Astrocyte (in vitro differentiated cells and primary cell): ENCODE measurements around the gene TRIO. TPM values are rescaled to one million over a fixed set of nuclear protein-coding genes. Genes with fewer than 3 reads are reported as not detected.

ENCODE experiments used
- DNase-seq: peaks from one replicate; pipeline ENCODE4 v3.0.0-alpha.2; 2010; ENCODE audit warnings: low read depth
- FAIRE-seq: peaks from 2 replicates; lab custom pipeline; 2011; peaks lifted over from hg19 to GRCh38; lab: Jason Lieb, UNC
- H2AFZ ChIP-seq: 2 replicates; pipeline ENCODE4 v1.6.0; 2012; ENCODE audit warnings: low read depth, low read length, inconsistent platforms
- H3K27ac ChIP-seq: 2 replicates; pipeline ENCODE4 v1.5.1; 2011; ENCODE audit warnings: low read depth, low read length, inconsistent platforms
- H3K27me3 ChIP-seq: 2 replicates; pipeline ENCODE4 v1.6.0; 2011; ENCODE audit warnings: low read length, inconsistent platforms; ENCODE audit not compliant: insufficient read depth
- H3K36me3 ChIP-seq: 2 replicates; pipeline ENCODE4 v1.5.1; 2011; ENCODE audit warnings: low read length, inconsistent platforms; ENCODE audit not compliant: insufficient read depth
- H3K4me1 ChIP-seq: 2 replicates; pipeline ENCODE4 v1.5.1; 2011; ENCODE audit warnings: low read length, inconsistent platforms; ENCODE audit not compliant: insufficient read depth
- H3K4me2 ChIP-seq: 2 replicates; pipeline ENCODE4 v1.6.0; 2012; ENCODE audit warnings: low read length, inconsistent platforms
- H3K4me3 ChIP-seq: 2 replicates; pipeline ENCODE4 v1.5.1; 2011; ENCODE audit warnings: low read depth, mild to moderate bottlenecking, low read length, inconsistent platforms; ENCODE audit not compliant: insufficient read depth
- H3K79me2 ChIP-seq: 2 replicates; pipeline ENCODE4 v1.6.0; 2012; ENCODE audit warnings: mild to moderate bottlenecking, low read length, inconsistent platforms; ENCODE audit not compliant: insufficient read depth
- H3K9ac ChIP-seq: 2 replicates; pipeline ENCODE4 v1.6.0; 2012; ENCODE audit warnings: mild to moderate bottlenecking, low read length, inconsistent platforms
- H3K9me3 ChIP-seq: 2 replicates; pipeline ENCODE4 v1.5.1; 2012; ENCODE audit warnings: low read depth, mild to moderate bottlenecking, low read length, inconsistent platforms; ENCODE audit not compliant: insufficient read depth
- H4K20me1 ChIP-seq: 2 replicates; pipeline ENCODE4 v1.6.0; 2012; ENCODE audit warnings: low read length, inconsistent platforms; ENCODE audit not compliant: insufficient read depth
- H3K27ac Mint-ChIP-seq: one replicate; pipeline ENCODE4 v1.8.0; 2021; ENCODE audit warnings: mild to moderate bottlenecking, mixed read lengths; ENCODE audit not compliant: unreplicated experiment
- H3K27me3 Mint-ChIP-seq: one replicate; pipeline ENCODE4 v1.8.0; 2021; ENCODE audit warnings: low read depth, mixed read lengths; ENCODE audit not compliant: unreplicated experiment
- H3K36me3 Mint-ChIP-seq: one replicate; pipeline ENCODE4 v1.8.0; 2021; ENCODE audit warnings: low read depth, mixed read lengths; ENCODE audit not compliant: unreplicated experiment
- H3K4me1 Mint-ChIP-seq: one replicate; pipeline ENCODE4 v1.8.0; 2021; ENCODE audit warnings: low read depth, mixed read lengths; ENCODE audit not compliant: unreplicated experiment
- H3K4me3 Mint-ChIP-seq: one replicate; pipeline ENCODE4 v1.8.0; 2021; ENCODE audit warnings: mild to moderate bottlenecking, moderate library complexity, mixed read lengths; ENCODE audit not compliant: unreplicated experiment
- H3K9me3 Mint-ChIP-seq: one replicate; pipeline ENCODE4 v1.8.0; 2021; ENCODE audit warnings: mild to moderate bottlenecking, mixed read lengths; ENCODE audit not compliant: unreplicated experiment
- EZH2 ChIP-seq: IDR thresholded peaks from 2 replicates; pipeline ENCODE4 v1.6.1; 2012; ENCODE audit warnings: mild to moderate bottlenecking, low read length, inconsistent platforms; ENCODE audit not compliant: insufficient read depth
- total RNA-seq: library from RNA; stranded (reverse); gene quantifications from 2 replicates; pipeline ENCODE4 v1.2.1, GENCODE V29; 2021
- TF ChIP-seq, protein P1 (sequence below): IDR thresholded peaks from 2 replicates; pipeline ENCODE4 v1.5.1; 2011; ENCODE audit warnings: low read depth, mild to moderate bottlenecking, inconsistent platforms, low read length, moderate library complexity; ENCODE audit not compliant: insufficient read depth

Gene TRIO
- total RNA-seq, 1 donor from 2014 or later: 347 TPM

DNA sequence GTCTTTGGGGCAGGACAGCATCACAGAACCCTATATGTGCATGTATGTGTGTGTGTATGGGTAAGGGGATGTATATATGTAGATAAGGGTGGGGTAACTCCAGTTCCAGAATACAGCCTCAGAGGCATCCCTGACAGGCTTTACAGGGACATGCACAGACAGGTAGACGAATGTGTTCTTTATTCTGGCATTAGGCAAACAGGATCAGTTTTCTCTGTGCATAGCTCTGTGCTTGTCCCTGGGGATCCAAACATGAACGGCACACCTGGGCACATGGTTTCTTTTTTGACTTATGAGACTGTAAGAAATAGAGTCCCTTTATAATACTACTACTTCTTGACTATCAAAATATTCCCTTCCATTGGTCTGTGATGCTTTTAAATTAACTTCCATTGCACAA, 120.6 kb downstream of the TRIO start:
- DNase-seq: no peak
- no peaks in the 10 kb centered on the region for H3K27me3 Mint-ChIP-seq

DNA sequence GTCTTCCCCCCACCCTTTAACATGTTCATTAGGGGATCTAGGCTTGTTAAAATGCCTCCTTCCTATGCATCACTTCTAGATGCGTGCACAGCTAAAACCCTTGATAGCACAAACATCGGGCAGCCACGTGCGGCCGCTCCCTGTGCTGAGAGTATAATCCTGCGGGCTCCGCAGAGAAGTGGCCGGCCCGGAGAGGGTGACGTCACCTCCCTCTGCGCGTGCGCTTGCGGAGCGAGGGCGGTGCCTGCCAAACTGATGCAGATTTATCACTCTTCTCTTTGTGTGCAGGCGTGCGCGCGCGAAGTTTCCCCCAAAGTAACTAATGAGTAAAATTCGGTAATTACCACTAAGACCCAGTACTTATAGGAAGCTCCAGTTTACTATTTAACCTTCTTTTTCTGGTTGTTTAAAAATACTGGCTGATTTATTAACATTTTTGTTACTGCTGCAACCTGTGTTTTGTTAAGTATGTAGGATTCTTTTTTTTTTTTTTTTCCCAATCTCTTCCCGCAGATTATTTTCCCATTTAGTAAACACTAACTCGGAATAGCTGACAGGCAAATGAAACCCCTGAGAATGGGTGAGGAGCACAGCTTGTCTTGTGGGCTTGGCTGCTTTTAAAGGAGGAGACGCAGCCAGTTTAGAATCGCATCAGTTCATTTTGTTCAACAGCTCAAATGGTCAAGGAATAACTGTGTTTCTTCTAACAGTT, 121.6 kb downstream of the TRIO start:
- H3K4me1 ChIP-seq: peaks cover 86% of the 10 kb centered on the region
- H3K36me3 ChIP-seq: no peaks in the 10 kb centered on the region
- H2AFZ ChIP-seq: no peak overlapping the region
- H3K79me2 ChIP-seq: peaks cover 98% of the 10 kb centered on the region
- H3K9ac ChIP-seq: peak overlapping the region; percentile 90
- no peak for FAIRE-seq
- peak overlapping the region; percentile 97 for H3K27ac Mint-ChIP-seq
- peaks cover 38% of the 10 kb centered on the region for H4K20me1 ChIP-seq
- H3K27me3 ChIP-seq: no peaks in the 10 kb centered on the region
- H3K9me3 ChIP-seq: no peaks in the 10 kb centered on the region
- H3K4me3 Mint-ChIP-seq: peak overlapping the region; percentile 16
- no peaks in the 10 kb centered on the region for H3K36me3 Mint-ChIP-seq
- H3K4me1 Mint-ChIP-seq: peaks cover 84% of the 10 kb centered on the region
- TF ChIP-seq, protein P1, sequence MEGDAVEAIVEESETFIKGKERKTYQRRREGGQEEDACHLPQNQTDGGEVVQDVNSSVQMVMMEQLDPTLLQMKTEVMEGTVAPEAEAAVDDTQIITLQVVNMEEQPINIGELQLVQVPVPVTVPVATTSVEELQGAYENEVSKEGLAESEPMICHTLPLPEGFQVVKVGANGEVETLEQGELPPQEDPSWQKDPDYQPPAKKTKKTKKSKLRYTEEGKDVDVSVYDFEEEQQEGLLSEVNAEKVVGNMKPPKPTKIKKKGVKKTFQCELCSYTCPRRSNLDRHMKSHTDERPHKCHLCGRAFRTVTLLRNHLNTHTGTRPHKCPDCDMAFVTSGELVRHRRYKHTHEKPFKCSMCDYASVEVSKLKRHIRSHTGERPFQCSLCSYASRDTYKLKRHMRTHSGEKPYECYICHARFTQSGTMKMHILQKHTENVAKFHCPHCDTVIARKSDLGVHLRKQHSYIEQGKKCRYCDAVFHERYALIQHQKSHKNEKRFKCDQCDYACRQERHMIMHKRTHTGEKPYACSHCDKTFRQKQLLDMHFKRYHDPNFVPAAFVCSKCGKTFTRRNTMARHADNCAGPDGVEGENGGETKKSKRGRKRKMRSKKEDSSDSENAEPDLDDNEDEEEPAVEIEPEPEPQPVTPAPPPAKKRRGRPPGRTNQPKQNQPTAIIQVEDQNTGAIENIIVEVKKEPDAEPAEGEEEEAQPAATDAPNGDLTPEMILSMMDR: no peak
- TF ChIP-seq EZH2: no peak
- H3K4me3 ChIP-seq: peak overlapping the region; percentile 14
- no peaks in the 10 kb centered on the region for H3K9me3 Mint-ChIP-seq
- H3K4me2 ChIP-seq: peak overlapping the region; percentile 80
- DNase-seq: peak; percentile 87
- peak overlapping the region; percentile 98 for H3K27ac ChIP-seq
- no peaks in the 10 kb centered on the region for H3K27me3 Mint-ChIP-seq

More for the DNA sequence above, 120.6 kb downstream of the TRIO start:
- TF ChIP-seq, protein P1: no peak
- TF ChIP-seq EZH2: no peak
- no peak overlapping the region for H2AFZ ChIP-seq
- H4K20me1 ChIP-seq: peaks cover 47% of the 10 kb centered on the region
- Mint-ChIP-seq H3K4me3 (peak overlapping the region; percentile 41), H3K27ac (peak overlapping the region; percentile 56), H3K9me3 (no peaks in the 10 kb centered on the region), H3K4me1 (peaks cover 84% of the 10 kb centered on the region), H3K36me3 (peaks cover 5% of the 10 kb centered on the region)
- H3K36me3 ChIP-seq: no peaks in the 10 kb centered on the region
- peak overlapping the region; percentile 98 for H3K27ac ChIP-seq
- H3K27me3 ChIP-seq: no peaks in the 10 kb centered on the region
- peaks cover 86% of the 10 kb centered on the region for H3K4me1 ChIP-seq
- peaks cover 98% of the 10 kb centered on the region for H3K79me2 ChIP-seq
- FAIRE-seq: no peak
- no peaks in the 10 kb centered on the region for H3K9me3 ChIP-seq
- H3K4me3 ChIP-seq: no peak overlapping the region
- peak overlapping the region; percentile 29 for H3K4me2 ChIP-seq
- H3K9ac ChIP-seq: peak overlapping the region; percentile 34

DNA sequence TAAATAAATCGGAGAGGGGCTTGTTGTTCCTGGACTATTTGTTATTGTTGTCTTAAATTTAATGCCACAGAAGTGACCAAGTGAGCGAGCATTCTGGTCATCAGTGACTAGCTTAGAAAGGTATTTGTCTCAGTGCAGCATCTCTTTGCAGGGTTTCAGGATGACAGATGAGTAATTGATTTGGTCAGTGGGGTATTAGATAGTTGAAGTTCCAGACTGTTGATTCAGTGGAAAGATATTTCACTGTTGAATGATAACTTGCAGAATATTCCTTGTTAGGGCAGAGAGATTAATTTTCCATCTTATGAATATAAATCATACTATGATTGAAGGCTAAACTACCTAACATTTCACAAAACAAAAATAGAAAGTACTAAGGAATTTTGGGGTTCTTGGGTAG, 122.4 kb downstream of the TRIO start:
- Mint-ChIP-seq H3K27ac (peak overlapping the region; percentile 97), H3K9me3 (no peaks in the 10 kb centered on the region), H3K4me3 (peak overlapping the region; percentile 64), H3K4me1 (peaks cover 86% of the 10 kb centered on the region), H3K36me3 (no peaks in the 10 kb centered on the region), H3K27me3 (no peaks in the 10 kb centered on the region)
- peak overlapping the region; percentile 80 for H3K4me2 ChIP-seq
- H3K4me3 ChIP-seq: peak overlapping the region; percentile 14
- H3K27me3 ChIP-seq: no peaks in the 10 kb centered on the region
- FAIRE-seq (peak; percentile 32), DNase-seq (peak; percentile 96)
- peaks cover 34% of the 10 kb centered on the region for H4K20me1 ChIP-seq
- peaks cover 98% of the 10 kb centered on the region for H3K79me2 ChIP-seq
- peak overlapping the region; percentile 98 for H3K27ac ChIP-seq
- TF ChIP-seq EZH2: no peak
- TF ChIP-seq, protein P1: no peak
- H3K9me3 ChIP-seq: no peaks in the 10 kb centered on the region
- no peak overlapping the region for H2AFZ ChIP-seq
- H3K9ac ChIP-seq: peak overlapping the region; percentile 90
- H3K36me3 ChIP-seq: peaks cover under 1% of the 10 kb centered on the region
- H3K4me1 ChIP-seq: peaks cover 91% of the 10 kb centered on the region
